Uterus (tissue), 4 donors: ENCODE results near the gene STAT6. TPM values are rescaled to one million over a fixed set of nuclear protein-coding genes. Genes with fewer than 3 reads are reported as not detected.
"Not testable (repeated sequence)": the region's sequence is repeated elsewhere in the genome, so short reads cannot be mapped to it uniquely, and the experiment has no call there.

Experiments used
- DNase-seq, 2 donors: peaks; one replicate each; pipeline ENCODE4 v3.0.0-alpha.2; 2019 to 2020
- H3K27ac ChIP-seq, 2 donors: fragments of 200-600 bp; sonication (generic); 1 replicate in 1 of 2; 2 replicates in 1 of 2; pipeline ENCODE4 v1.5.1; 2016 to 2018
- H3K27me3 ChIP-seq, 2 donors: fragments of 200-600 bp; sonication (generic); one replicate each; pipeline ENCODE4 v1.5.1; 2018 to 2019; ENCODE audit warnings: control low read depth in 1 of 2
- H3K36me3 ChIP-seq, 2 donors: fragments of 200-600 bp; sonication (generic); one replicate each; pipeline ENCODE4 v1.5.1; 2019; ENCODE audit warnings: control low read depth in 1 of 2
- H3K4me1 ChIP-seq, 2 donors: fragments of 200-600 bp; sonication (generic); one replicate each; pipeline ENCODE4 v1.5.1; 2018 to 2019; ENCODE audit warnings: control low read depth in 1 of 2
- H3K4me3 ChIP-seq, 2 donors: fragments of 200-600 bp; sonication (generic); 1 replicate in 1 of 2; 2 replicates in 1 of 2; pipeline ENCODE4 v1.5.1; 2018 to 2019; ENCODE audit warnings: mild to moderate bottlenecking in 1 of 2
- H3K9me3 ChIP-seq, 2 donors: fragments of 200-600 bp; sonication (generic); one replicate each; pipeline ENCODE4 v1.5.1; 2019; ENCODE audit warnings: control low read depth in 1 of 2
- POLR2A ChIP-seq, 2 donors: fragments of 450-650 bp; IDR thresholded peaks; one replicate each; pipeline ENCODE4 v1.6.1; 2016; ENCODE audit warnings: antibody characterized with exemption in 2 of 2, mild to moderate bottlenecking in 1 of 2, moderate library complexity in 1 of 2
- intact Hi-C: fragments of 100-400 bp; cut with DNase I; formaldehyde crosslinking; loops from one replicate; pipeline ENCODE4 v1.15.1; 2023; ENCODE audit warnings: low total_unique reads
- total RNA-seq, 4 donors: library from RNA; depleted of rRNA in 3 of 4; stranded (reverse); fragments of >200 nt in 3 of 4; gene quantifications; one replicate each; pipeline versions ENCODE4 v1.1.0 to v1.2.4, GENCODE V29; 2014 to 2023
- TF ChIP-seq, protein P1 (sequence below), 4 experiments: fragments of 200-600 bp in 2 of 4; fragments of 450-650 bp in 2 of 4; sonication (generic) in 2 of 4; IDR thresholded peaks; one replicate each; pipeline ENCODE4 v1.5.1; 2016 to 2019; ENCODE audit warnings: antibody characterized with exemption in 4 of 4, mild to moderate bottlenecking in 2 of 4, moderate library complexity in 1 of 4
- donor health status: DM: yes; HTN: yes; CAD: no.

STAT6 gene
- total RNA-seq, 4 donors from 2014 or later, result 62.5 to 242 (median 94.3) TPM

- Histone ChIP-seq H3K4me1 (no peaks in the 10 kb centered on the region), H3K36me3 (no peaks in the 10 kb centered on the region), H3K4me3 (no peak overlapping the region), H3K9me3 (no peaks in the 10 kb centered on the region), H3K27ac (peak overlapping the region; percentile 50 to 53), H3K27me3 (no peaks in the 10 kb centered on the region)
- no peak for DNase-seq
- intact Hi-C loops, result no loop called here
- TF ChIP-seq, protein P1, sequence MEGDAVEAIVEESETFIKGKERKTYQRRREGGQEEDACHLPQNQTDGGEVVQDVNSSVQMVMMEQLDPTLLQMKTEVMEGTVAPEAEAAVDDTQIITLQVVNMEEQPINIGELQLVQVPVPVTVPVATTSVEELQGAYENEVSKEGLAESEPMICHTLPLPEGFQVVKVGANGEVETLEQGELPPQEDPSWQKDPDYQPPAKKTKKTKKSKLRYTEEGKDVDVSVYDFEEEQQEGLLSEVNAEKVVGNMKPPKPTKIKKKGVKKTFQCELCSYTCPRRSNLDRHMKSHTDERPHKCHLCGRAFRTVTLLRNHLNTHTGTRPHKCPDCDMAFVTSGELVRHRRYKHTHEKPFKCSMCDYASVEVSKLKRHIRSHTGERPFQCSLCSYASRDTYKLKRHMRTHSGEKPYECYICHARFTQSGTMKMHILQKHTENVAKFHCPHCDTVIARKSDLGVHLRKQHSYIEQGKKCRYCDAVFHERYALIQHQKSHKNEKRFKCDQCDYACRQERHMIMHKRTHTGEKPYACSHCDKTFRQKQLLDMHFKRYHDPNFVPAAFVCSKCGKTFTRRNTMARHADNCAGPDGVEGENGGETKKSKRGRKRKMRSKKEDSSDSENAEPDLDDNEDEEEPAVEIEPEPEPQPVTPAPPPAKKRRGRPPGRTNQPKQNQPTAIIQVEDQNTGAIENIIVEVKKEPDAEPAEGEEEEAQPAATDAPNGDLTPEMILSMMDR (IDR thresholded peaks at IDR 0.05), result no peak
- no peak for TF ChIP-seq POLR2A (IDR thresholded peaks at IDR 0.05)
Observed at GRCh38 chr12:57057067-57057751, 54.0 kb downstream of the STAT6 start.

DNA sequence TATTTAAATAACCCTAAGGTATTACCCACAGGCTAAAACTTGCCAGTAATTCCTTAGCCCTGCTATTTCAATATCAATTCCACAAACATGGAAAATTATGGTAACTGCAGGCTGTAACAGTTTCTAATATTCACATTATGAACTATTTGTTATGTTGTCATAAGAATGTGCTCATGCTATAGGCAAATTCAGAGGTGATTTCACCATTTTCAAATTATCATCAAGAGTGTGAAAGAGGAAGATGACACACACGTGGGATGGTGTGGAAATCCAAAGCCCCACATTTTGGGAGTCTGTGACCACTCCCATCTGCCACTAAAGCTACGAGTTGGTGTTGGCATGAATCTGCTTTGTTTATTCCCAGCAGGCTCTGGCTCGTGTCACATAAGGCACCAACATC, 55.3 kb downstream of the STAT6 start:
- no peaks in the 10 kb centered on the region for H3K36me3 ChIP-seq
- H3K27me3 ChIP-seq, result no peaks in the 10 kb centered on the region
- intact Hi-C loops, result no loop called here
- no peak overlapping the region for H3K4me3 ChIP-seq
- TF ChIP-seq, protein P1 (IDR thresholded peaks at IDR 0.05), result no peak
- no peak for TF ChIP-seq POLR2A (IDR thresholded peaks at IDR 0.05)
- H3K9me3 ChIP-seq, result no peaks in the 10 kb centered on the region
- no peaks in the 10 kb centered on the region for H3K4me1 ChIP-seq
- no peak for DNase-seq
- H3K27ac ChIP-seq, result peak overlapping the region; percentile 50 to 53

GRCh38 chr12:57053901-57054300, 57.3 kb downstream of the STAT6 start:
- H3K36me3 ChIP-seq, H3K4me3 ChIP-seq, H3K9me3 ChIP-seq, intact Hi-C loops, DNase-seq, H3K4me1 ChIP-seq, H3K27me3 ChIP-seq, H3K27ac ChIP-seq: not testable (repeated sequence)

DNA sequence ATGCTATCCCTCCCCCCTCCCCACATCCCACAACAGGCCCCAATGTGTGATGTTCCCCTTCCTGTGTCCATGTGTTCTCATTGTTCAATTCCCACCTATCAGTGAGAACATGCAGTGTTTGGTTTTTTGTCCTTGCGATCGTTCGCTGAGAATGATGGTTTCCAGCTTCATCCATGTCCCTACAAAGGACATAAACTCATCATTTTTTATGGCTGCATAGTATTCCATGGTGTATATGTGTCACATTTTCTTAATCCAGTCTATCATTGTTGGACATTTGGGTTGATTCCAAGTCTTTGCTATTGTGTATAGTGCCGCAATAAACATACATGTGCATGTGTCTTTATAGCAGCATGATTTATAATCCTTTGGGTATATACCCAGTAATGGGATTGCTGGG, 58.0 kb downstream of the STAT6 start:
- H3K27ac ChIP-seq, H3K4me1 ChIP-seq, intact Hi-C loops, H3K36me3 ChIP-seq, H3K4me3 ChIP-seq, H3K27me3 ChIP-seq, H3K9me3 ChIP-seq, DNase-seq: not testable (repeated sequence)

- no peak overlapping the region for H3K27ac ChIP-seq
- H3K4me1 ChIP-seq, result no peaks in the 10 kb centered on the region
- TF ChIP-seq, protein P1 (IDR thresholded peaks at IDR 0.05), result no peak
- no peak for TF ChIP-seq POLR2A (IDR thresholded peaks at IDR 0.05)
- no peaks in the 10 kb centered on the region for H3K36me3 ChIP-seq
- no peak for DNase-seq
- no peaks in the 10 kb centered on the region for H3K27me3 ChIP-seq
- no peak overlapping the region for H3K4me3 ChIP-seq
- H3K9me3 ChIP-seq, result no peaks in the 10 kb centered on the region
- intact Hi-C loops, result no loop called here
Observed at GRCh38 chr12:57051011-57051410, 60.2 kb downstream of the STAT6 start.

GRCh38 chr12:57049890-57050289, 61.3 kb downstream of the STAT6 start, which contains the start of gene MYO1A:
Gene MYO1A (minus strand): TSS chr12:57050129. CDS start chr12:57048323, 1,806 bp downstream.
- no peak for DNase-seq
- no peak within 1 kb of the TSS for H3K27ac ChIP-seq
- H3K4me3 ChIP-seq, result no peak within 1 kb of the TSS
- H3K9me3 ChIP-seq, result no peaks in the 10 kb centered on the region
- H3K27me3 ChIP-seq, result no peaks in the 10 kb centered on the region
- intact Hi-C loops, result no loop called here
- no peak for TF ChIP-seq POLR2A (IDR thresholded peaks at IDR 0.05)
- TF ChIP-seq, protein P1 (IDR thresholded peaks at IDR 0.05), result no peak
- no peaks in the 10 kb centered on the region for H3K36me3 ChIP-seq
- H3K4me1 ChIP-seq, result no peaks in the 10 kb centered on the region
